Muscle layer of colon (tissue), 2 donors: ENCODE results near the gene TMPRSS5.

Source experiments
- H3K27ac ChIP-seq: one replicate; pipeline ENCODE4 v1.7.0; 2013; ENCODE audit warnings: low read depth, mild to moderate bottlenecking, low read length, moderate library complexity
- H3K27me3 ChIP-seq, 2 donors: one replicate each; pipeline ENCODE4 v1.7.0; 2013; ENCODE audit warnings: low read length in 2 of 2, mild to moderate bottlenecking in 2 of 2; ENCODE audit not compliant: insufficient read depth in 2 of 2, control insufficient read depth in 1 of 2
- H3K36me3 ChIP-seq: one replicate; pipeline ENCODE4 v1.7.0; 2013; ENCODE audit warnings: mild to moderate bottlenecking, low read length; ENCODE audit not compliant: insufficient read depth
- H3K4me1 ChIP-seq: one replicate; pipeline ENCODE4 v1.7.0; 2013; ENCODE audit warnings: mild to moderate bottlenecking, low read length; ENCODE audit not compliant: insufficient read depth
- H3K4me3 ChIP-seq, 2 donors: one replicate each; pipeline ENCODE4 v1.7.0; 2013; ENCODE audit warnings: low read length in 2 of 2, low read depth in 1 of 2, mild to moderate bottlenecking in 1 of 2, moderate library complexity in 1 of 2
- H3K9ac ChIP-seq: one replicate; pipeline ENCODE4 v1.7.0; 2013; ENCODE audit warnings: low read length
- H3K9me3 ChIP-seq: one replicate; pipeline ENCODE4 v1.7.0; 2013; ENCODE audit warnings: mild to moderate bottlenecking, low read length
- donor health status: abdominal sarcoma.
- donor health status: Adenocarcinoma of cecum.

The TMPRSS5 gene

DNA sequence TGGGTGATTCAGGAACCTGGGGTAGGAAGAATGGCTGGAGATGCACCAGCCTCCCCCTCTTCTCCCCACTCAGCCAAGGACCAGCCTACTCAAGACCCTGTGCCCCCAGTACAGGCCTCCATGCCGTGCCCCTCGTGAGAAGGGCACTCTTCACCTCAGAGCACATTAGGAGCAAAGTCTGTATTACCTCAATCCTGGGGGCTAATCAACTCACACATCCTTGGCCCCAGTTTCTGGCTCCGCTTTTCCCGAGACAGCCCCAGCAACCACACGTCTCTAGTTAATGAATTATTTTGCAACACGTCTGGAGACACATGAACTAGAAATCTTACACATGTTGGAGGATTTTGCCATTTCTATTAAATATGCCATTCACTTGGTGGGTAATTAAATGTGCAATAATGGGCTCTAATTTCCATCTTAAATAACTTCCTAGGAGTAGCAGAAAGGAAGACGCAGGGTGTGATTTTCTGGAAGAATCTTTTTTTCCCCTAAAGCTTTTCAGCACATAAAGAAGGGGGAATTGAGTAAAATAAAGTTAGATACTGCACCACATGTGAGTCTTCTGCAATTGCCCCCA lies 63.0 kb downstream of the TMPRSS5 start:
- H3K4me3 ChIP-seq, result no peak overlapping the region
- no peak overlapping the region for H3K9ac ChIP-seq
- H3K27me3 ChIP-seq, result no peaks in the 10 kb centered on the region
- H3K4me1 ChIP-seq, result no peaks in the 10 kb centered on the region
- H3K36me3 ChIP-seq, result no peaks in the 10 kb centered on the region
- H3K27ac ChIP-seq, result no peak overlapping the region
- no peaks in the 10 kb centered on the region for H3K9me3 ChIP-seq

DNA sequence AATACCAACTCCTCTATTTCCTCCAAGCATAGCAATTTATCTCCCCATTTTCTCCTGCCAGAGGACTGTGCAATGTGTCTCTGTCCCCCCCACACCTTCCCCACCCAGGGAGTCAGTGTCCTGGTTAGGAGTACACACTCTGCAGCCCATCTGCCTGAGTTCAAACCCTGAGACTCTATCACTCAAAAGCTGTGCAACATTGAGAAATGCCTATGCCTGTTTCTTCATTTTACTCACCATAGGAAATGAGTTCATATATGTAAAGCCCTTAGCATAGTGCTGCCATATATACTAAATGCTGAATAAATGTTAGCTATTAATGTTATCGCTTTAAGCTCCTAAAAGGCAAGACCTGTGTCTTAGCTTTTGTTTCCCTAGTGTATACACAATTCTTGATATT lies 64.0 kb downstream of the TMPRSS5 start:
- no peaks in the 10 kb centered on the region for H3K36me3 ChIP-seq
- no peak overlapping the region for H3K4me3 ChIP-seq
- no peak overlapping the region for H3K27ac ChIP-seq
- no peaks in the 10 kb centered on the region for H3K4me1 ChIP-seq
- H3K27me3 ChIP-seq, result no peaks in the 10 kb centered on the region
- no peak overlapping the region for H3K9ac ChIP-seq
- no peaks in the 10 kb centered on the region for H3K9me3 ChIP-seq

GRCh38 chr11:113638376-113638775 lies 67.7 kb downstream of the TMPRSS5 start:
- H3K9me3 ChIP-seq, result no peaks in the 10 kb centered on the region
- H3K4me3 ChIP-seq, result no peak overlapping the region
- no peaks in the 10 kb centered on the region for H3K4me1 ChIP-seq
- no peak overlapping the region for H3K9ac ChIP-seq
- no peaks in the 10 kb centered on the region for H3K36me3 ChIP-seq
- no peaks in the 10 kb centered on the region for H3K27me3 ChIP-seq
- no peak overlapping the region for H3K27ac ChIP-seq

- Histone ChIP-seq H3K27ac (no peak overlapping the region), H3K4me3 (no peak overlapping the region), H3K9ac (no peak overlapping the region), H3K9me3 (no peaks in the 10 kb centered on the region), H3K27me3 (no peaks in the 10 kb centered on the region), H3K4me1 (no peaks in the 10 kb centered on the region), H3K36me3 (no peaks in the 10 kb centered on the region)
Measured at GRCh38 chr11:113637636-113638035, 68.5 kb downstream of the TMPRSS5 start.
